Activated naive CD4-positive, alpha-beta T cell treated with Interleukin-2 at 50 U/mL for 16 hours (primary cell): Measurements from ENCODE around the gene EXOC6B.

ENCODE experiments used
- DNase-seq: peaks from one replicate; pipeline ENCODE4 v3.0.0-alpha.2; 2020

EXOC6B gene

DNA sequence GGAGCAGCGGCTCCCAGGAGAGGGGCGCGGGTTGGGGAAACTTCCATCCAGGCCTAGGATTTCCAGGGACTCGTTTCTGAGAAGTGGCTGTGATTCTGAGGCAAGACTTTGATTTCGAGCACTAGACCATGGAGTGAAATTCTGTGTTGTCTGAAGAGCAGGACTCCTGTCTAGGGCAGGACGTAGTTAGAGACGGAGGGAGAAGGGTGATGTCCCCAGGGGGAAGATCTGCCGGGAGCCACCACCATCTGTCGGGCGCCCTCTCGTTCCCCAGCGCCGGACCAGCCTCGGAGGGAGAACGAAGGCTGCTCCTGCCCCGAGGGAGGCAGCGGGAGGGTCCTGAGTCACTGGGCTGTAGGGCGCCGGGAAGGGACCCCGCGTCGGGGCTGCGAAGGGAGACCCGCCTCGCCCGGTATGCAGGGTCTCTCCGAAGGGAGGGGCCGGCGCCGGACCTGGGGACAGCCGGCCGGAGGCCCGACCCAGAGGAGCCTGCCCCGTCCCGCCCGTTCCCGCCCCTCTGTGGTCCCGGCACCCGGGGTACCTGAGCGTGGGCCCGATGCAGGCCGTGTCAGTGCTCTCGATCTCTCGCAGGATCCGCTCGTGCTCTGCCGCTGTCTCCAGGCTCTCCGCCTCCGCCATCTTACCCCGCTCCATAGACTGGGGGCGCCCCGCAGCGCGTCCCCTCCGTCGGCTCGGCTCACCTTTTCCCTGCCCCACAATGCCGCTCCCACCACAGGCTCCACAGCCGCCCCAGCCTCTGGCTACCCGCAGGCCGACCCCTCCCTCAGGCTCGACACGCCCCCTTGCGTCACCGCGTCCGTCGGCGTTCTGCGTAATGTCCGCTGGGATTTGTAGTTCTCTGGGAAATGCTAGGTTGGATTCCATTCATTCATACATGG, at the start of gene EXOC6B:
Gene EXOC6B (minus strand): TSS at position 777 of the 899 bp plus-strand sequence.
- DNase-seq, result peak; percentile 88

- no peak for DNase-seq
These were observed 46.0 kb upstream of the EXOC6B start for GRCh38 chr2:72871880-72872279.

- DNase-seq, result no peak
These were observed 45.2 kb upstream of the EXOC6B start for GRCh38 chr2:72871060-72871459.

- peak; percentile 32 for DNase-seq
These were observed 38.7 kb upstream of the EXOC6B start for GRCh38 chr2:72864500-72864899.

GRCh38 chr2:72863046-72863445, 37.2 kb upstream of the EXOC6B start:
- DNase-seq, result no peak

GRCh38 chr2:72862239-72862988, 36.6 kb upstream of the EXOC6B start:
- DNase-seq, result peak; percentile 88

GRCh38 chr2:72859831-72860262, 34.0 kb upstream of the EXOC6B start:
- DNase-seq, result peak; percentile 57

GRCh38 chr2:72851333-72851732, 25.5 kb upstream of the EXOC6B start:
- no peak for DNase-seq

DNA sequence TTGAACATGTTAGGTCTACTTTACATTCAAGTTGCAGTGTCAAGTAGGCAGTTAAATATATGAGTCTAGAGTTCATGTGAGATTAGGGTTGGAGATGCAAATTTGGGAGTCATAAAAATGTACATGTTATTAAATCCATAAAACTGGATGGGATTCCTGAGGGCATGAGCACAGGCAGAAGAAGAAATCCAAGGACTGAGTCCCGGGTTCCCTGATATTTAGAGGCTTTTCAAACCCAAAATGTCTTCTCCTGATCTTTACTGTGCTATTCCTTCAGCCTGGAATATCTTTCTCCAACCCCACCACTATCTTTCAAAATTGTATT, 23.3 kb upstream of the EXOC6B start:
- DNase-seq, result no peak

DNA sequence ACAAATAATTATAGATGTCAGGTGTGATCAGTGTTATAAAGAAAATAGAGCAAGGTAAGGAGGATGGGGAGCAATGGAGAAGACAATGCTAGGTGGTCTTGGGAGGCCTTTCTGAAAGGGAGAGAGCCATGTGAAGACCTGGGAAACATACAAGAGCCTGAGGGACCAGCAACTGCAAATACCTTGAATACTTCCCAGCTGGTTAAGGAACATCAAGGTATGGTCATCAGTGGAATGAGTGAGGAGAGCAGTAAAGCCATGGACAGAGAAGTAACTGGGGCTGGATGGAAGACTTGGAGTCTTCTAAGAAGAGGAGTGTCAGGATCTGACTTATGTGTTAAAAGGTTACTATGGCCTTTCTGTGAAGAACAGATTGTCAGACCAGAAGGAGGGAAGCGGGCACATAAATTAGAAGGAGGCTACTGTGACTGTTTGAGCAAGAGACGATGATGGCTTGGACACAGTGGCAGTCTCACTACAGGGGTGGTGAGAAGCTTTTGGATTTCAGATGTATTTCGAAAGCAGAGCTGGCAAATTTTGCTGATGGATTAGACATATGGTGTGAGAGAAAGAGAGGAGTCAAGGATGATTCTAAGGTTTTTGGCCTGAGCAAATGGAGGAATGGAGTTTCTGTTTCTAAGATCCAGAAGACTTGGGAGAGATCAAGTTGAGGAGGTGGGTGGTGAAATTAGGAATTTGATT, 22.8 kb upstream of the EXOC6B start:
- DNase-seq, result no peak

DNA sequence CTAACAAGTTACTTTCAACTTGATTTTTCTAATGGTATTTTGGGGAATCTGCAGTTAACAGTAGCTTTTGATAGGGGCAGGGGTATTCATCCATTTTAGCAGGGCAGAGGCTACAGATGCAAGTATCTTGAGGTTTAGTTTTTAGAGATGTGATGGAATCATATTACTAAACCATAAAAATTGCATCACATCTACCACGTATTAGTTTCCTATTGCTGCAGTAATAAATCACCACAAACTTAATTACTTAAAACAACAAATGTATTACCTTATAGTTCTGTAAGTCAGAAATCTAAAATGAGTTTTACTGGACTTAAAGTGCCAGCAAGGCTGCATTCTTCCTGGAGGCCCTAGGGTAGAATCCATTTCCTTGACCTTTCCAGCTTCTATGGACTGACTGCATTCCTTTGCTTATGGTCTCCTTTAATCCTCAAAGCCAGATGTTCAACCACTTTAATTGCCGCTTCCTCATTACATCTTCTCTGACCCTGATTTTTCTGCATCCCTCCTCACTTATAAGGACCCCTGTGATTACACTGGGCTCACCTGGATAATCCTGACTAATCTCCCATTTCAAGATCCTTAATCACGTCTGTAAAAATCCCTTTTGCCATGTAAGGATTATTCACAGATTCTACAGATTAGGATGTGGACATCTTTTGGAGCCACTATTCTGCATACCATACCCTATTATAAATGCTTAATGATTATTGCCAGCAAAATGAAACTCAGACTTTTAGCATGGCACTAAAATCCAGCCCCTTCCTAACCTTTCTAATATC, 21.9 kb upstream of the EXOC6B start:
- DNase-seq, result no peak

- DNase-seq, result no peak
These were observed 20.6 kb upstream of the EXOC6B start for GRCh38 chr2:72846171-72847095.

- no peak for DNase-seq
These were observed 17.5 kb upstream of the EXOC6B start for GRCh38 chr2:72843301-72843700.

- DNase-seq, result no peak
These were observed 15.8 kb upstream of the EXOC6B start for GRCh38 chr2:72841462-72842125.

- DNase-seq, result no peak
These were observed 14.2 kb upstream of the EXOC6B start for GRCh38 chr2:72840066-72840465.

DNA sequence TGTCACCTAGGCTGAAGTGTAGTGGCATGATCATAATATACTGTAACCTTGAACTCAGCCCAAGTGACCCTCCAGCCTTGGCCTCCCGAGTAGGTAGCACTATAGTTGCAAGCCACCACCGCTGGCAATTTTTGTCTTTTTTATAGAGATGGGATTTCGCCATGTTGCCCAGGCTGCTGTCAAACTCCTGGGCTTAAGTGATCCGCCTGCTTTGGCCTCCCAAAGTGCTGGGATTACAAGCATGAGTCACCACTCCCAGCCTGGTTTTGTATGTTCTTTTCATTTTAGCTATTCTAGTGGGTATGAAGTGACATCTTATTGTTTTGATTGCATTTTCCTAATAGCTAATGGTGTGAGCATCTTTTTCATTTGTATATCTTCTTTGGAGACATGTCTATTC, 11.3 kb upstream of the EXOC6B start:
- no peak for DNase-seq

GRCh38 chr2:72835403-72835802, 9.6 kb upstream of the EXOC6B start:
- no peak for DNase-seq

GRCh38 chr2:72834596-72834995, 8.8 kb upstream of the EXOC6B start:
- DNase-seq, result no peak

DNA sequence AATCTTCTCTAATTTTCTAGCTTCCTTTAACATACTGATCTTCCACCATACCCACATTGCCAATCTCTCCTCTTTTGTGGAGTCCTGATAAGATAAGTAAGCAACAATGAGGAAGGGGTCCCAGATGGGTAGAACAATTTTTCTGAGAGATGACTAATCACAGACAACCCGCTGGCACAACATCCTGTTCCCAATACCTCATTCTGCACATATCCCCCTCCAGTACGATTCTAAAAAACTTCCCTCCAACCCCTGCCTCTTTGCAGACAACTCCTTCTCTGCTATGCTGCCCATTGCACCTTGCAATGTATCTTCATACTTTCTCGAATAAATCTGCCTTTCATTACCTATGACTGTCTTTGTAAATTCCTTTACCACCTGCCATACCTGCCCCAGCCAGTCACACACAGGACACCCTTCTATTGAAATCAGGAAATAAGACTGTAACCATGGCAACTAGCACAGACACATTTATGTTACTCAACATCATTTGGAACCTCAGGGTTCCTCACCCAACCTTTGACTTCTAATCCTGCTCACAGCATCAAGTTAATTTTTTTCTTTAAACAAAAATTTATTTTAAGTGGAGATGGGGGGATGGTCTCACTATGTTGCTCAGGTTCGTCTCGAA, 7.4 kb upstream of the EXOC6B start:
- no peak for DNase-seq

- DNase-seq, result no peak
These were observed 4.4 kb upstream of the EXOC6B start for GRCh38 chr2:72830273-72830672.
